ENCODE measurements around the gene SLIT1.
A peak's percentile ranks its signal among the peaks of the same experiment; 100 is the strongest.

The SLIT1 gene

GRCh38 chr10:97071496-97071895 lies 114.3 kb downstream of the SLIT1 start:
- in situ Hi-C loops (cut with HindIII; ENCODE audit: low sequenced_read_pairs): no loop called here
- no peak overlapping the region for H3K4me3 ChIP-seq (ENCODE audit: low read depth, low read length)
- no peak for DNase-seq (ENCODE audit: low read depth)
- TF ChIP-seq CTCF (IDR thresholded peaks at IDR 0.05; ENCODE audit: low read depth, low read length, missing control alignments): no peak

- no peak overlapping the region for H3K4me3 ChIP-seq (ENCODE audit: low read depth, low read length)
- in situ Hi-C loops (cut with HindIII; ENCODE audit: low sequenced_read_pairs): no loop called here
- DNase-seq (ENCODE audit: low read depth): no peak
- no peak for TF ChIP-seq CTCF (IDR thresholded peaks at IDR 0.05; ENCODE audit: low read depth, low read length, missing control alignments)
Measured at GRCh38 chr10:97069576-97070362, 116.0 kb downstream of the SLIT1 start.

- no peak for TF ChIP-seq CTCF (IDR thresholded peaks at IDR 0.05; ENCODE audit: low read depth, low read length, missing control alignments)
- DNase-seq (ENCODE audit: low read depth): no peak
- H3K4me3 ChIP-seq (ENCODE audit: low read depth, low read length): no peak overlapping the region
- in situ Hi-C loops (cut with HindIII; ENCODE audit: low sequenced_read_pairs): no loop called here
Measured at GRCh38 chr10:97069026-97069425, 116.7 kb downstream of the SLIT1 start.

- DNase-seq (ENCODE audit: low read depth): no peak
- no peak overlapping the region for H3K4me3 ChIP-seq (ENCODE audit: low read depth, low read length)
- in situ Hi-C loops (cut with HindIII; ENCODE audit: low sequenced_read_pairs): no loop called here
- peak; percentile 3 for TF ChIP-seq CTCF (IDR thresholded peaks at IDR 0.05; ENCODE audit: low read depth, low read length, missing control alignments)
Measured at GRCh38 chr10:97067716-97068391, 117.9 kb downstream of the SLIT1 start.

GRCh38 chr10:97066877-97067555 lies 118.7 kb downstream of the SLIT1 start:
- H3K4me3 ChIP-seq (ENCODE audit: low read depth, low read length): no peak overlapping the region
- TF ChIP-seq CTCF (IDR thresholded peaks at IDR 0.05; ENCODE audit: low read depth, low read length, missing control alignments): no peak
- DNase-seq (ENCODE audit: low read depth): no peak
- in situ Hi-C loops (cut with HindIII; ENCODE audit: low sequenced_read_pairs): no loop called here
